Airway epithelial cell (primary cell): Measurements from ENCODE around the gene DHFR. TPM values are rescaled to one million over a fixed set of nuclear protein-coding genes. Genes with fewer than 3 reads are reported as not detected.

Experiments
- total RNA-seq: library from RNA; depleted of rRNA; stranded (reverse); fragments of >200 nt; gene quantifications from 2 replicates; pipeline ENCODE4 v1.2.3, GENCODE V29; 2015

The DHFR gene
- 29.9 and 36.0 TPM in 2 replicates for total RNA-seq

GRCh38 chr5:80654391-80655230 is at the start of gene DHFR, which contains the start of gene MSH3:
DHFR (minus strand) TSS chr5:80654983; CDS start chr5:80654489, 494 bp downstream.
MSH3 (plus strand) TSS chr5:80654652; CDS start chr5:80654728, 76 bp downstream.

Other genes starting within 250 kb of the DHFR start
- 10.2 and 11.9 TPM in 2 replicates for gene ZFYVE16, start 246.9 kb downstream of the DHFR start, total RNA-seq
- gene FAM151B, start 166.9 kb downstream of the DHFR start, total RNA-seq = 0.35 and 2.5 TPM in 2 replicates
- not detected in 2 replicates for gene ANKRD34B, start 84.7 kb downstream of the DHFR start, total RNA-seq
- 9.4 and 12.3 TPM in 2 replicates for gene MSH3, start 331 bp downstream of the DHFR start, total RNA-seq